Renal pelvis (tissue), 4 donors: ENCODE measurements around the gene ACP2. TPM values are rescaled to one million over a fixed set of nuclear protein-coding genes. Genes with fewer than 3 reads are reported as not detected.
"Not testable (repeated sequence)": the region's sequence is repeated elsewhere in the genome, so short reads cannot be mapped to it uniquely, and the experiment has no call there.

ENCODE experiments used
- DNase-seq: peaks from one replicate; pipeline ENCODE4 v3.0.0-alpha.2; 2013
- polyA plus RNA-seq, 3 donors: library from polyadenylated mRNA; unstranded; fragments of 120-200 nt; gene quantifications; one replicate each; pipeline ENCODE4 v1.2.1, GENCODE V29; 2013; ENCODE audit not compliant: insufficient read length in 3 of 3

Gene ACP2
- polyA plus RNA-seq, 3 donors = 54.4 to 61.0 (median 59.4) TPM

DNA sequence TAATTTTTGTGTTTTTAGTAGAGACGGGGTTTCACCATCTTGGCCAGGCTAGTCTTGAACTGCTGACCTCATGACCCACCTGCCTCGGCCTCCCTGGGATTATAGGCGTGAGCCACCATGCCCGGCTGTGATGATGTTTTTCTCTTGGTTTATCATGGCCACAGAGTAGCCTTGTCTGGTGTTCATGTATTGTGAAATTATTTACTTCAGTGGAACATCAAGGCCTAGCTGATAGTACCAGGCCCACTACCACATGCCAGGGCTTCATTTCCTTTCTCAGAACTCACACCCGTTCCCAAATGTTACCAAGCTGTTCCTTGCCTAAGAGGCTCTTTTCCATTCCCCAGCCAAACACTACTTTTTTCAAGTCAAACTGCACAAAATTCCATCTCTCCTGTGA lies 40.0 kb downstream of the ACP2 start:
- no peak for DNase-seq

GRCh38 chr11:47208008-47208552 lies 40.5 kb downstream of the ACP2 start:
- DNase-seq = not testable (repeated sequence)

DNA sequence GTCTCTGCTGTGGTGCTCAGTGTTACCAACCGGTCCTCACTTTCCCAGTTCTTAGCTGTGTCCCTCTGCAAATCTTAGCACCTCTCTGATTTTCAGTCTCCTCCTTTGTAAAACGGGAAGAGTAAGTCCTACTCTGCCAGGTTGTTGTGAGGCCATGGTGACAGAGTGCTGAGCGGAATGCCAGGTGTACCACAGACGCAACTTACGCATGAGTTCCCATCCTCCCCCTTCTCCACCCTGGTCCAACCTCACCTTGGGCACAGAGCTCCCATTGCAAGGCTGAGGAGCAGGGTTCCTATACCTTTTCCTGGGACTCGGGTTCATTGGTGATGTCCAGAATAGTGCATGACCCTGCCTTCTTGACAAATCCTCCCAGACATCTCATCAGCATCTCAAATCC lies 41.2 kb downstream of the ACP2 start:
- DNase-seq = no peak

- DNase-seq = not testable (repeated sequence)
Observed at GRCh38 chr11:47206577-47206976, 42.0 kb downstream of the ACP2 start.

- DNase-seq = no peak
Observed at GRCh38 chr11:47204637-47204989, 44.0 kb downstream of the ACP2 start.

- no peak for DNase-seq
Observed at GRCh38 chr11:47202576-47202975, 46.0 kb downstream of the ACP2 start.

DNA sequence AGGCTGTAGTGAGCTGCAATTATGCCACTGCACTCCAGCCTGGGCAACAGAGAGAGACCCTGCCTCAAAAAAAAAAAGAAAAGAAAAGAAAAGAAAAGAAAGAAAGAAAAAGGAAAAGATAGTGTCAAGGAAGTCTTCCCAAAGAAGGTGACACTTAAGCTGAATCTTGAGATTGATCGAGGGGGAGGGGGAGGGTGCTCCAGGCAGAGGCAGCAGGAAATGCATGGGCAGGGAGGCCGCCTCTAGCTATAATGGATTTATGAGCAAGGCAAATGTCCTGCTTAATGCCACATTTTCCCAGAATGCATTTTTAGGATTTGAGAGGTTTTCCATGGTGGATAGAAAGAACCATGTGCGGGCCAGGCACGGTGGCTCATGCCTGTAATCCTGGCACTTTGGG lies 47.6 kb downstream of the ACP2 start:
- DNase-seq = no peak

DNA sequence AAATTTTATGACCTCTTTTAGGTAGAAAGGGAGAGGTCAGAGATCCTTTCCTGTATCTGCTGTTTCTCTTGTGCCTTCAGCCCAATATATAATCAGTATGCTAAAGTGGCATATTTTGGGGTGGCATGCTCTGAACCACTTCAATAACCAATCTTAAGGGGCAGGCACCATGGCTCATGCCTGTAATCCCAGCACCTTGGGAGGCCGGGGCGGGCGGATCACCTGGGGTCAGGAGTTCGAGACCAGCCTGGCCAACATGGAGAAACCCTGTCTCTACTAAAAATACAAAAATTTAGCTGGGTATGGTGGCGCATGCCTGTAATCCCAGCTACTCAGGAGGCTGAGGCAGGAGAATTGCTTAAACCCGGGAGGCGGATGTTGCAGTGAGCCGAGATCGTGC lies 50.5 kb downstream of the ACP2 start:
- not testable (repeated sequence) for DNase-seq

DNA sequence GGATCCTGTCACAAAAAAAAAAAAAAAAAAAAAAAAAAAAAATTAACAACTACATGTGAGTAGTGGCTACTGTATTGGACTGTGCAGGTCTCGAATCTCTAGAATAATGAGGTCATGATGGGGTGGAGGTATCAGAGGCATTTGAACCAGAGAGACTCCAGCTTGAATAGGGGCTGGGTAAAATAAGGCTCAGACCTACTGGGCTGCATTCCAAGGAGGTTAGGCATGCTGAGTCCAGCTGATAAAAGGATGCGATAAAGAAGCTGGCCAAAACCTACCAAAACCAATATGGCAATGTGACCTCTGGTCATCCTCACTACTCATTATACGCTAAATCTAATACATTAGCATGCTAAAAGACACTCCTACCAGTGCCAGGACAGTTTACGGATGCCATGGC lies 56.5 kb downstream of the ACP2 start:
- no peak for DNase-seq

- not testable (repeated sequence) for DNase-seq
Observed at GRCh38 chr11:47191137-47191536, 57.5 kb downstream of the ACP2 start.

Other genes starting within 250 kb of the ACP2 start
- 10 to 100 TPM; 83.2 to 96.1 (median 92.3) TPM for gene ARFGAP2, start 71.9 kb downstream of the ACP2 start, polyA plus RNA-seq
- 10 to 100 TPM; 36.9 to 44.9 (median 44.6) TPM for gene PACSIN3, start 62.4 kb downstream of the ACP2 start, polyA plus RNA-seq
- 10 to 100 TPM; 22.6 to 27.8 (median 25.5) TPM for gene DDB2, start 33.8 kb downstream of the ACP2 start, polyA plus RNA-seq
- 10 to 100 TPM; 46.7 to 56.2 (median 46.9) TPM for gene NR1H3, start 9.2 kb upstream of the ACP2 start, polyA plus RNA-seq
- gene MADD, start 21.3 kb upstream of the ACP2 start, polyA plus RNA-seq = 10 to 100 TPM; 46.6 to 57.8 (median 54.0) TPM
- gene MYBPC3, start 103.9 kb upstream of the ACP2 start, polyA plus RNA-seq = under 1 TPM; 0.07 to 0.14 (median 0.10) TPM
- gene SPI1, start 129.7 kb upstream of the ACP2 start, polyA plus RNA-seq = 1 to 10 TPM; 3.7 to 5.7 (median 4.6) TPM
- gene SLC39A13, start 159.8 kb upstream of the ACP2 start, polyA plus RNA-seq = 10 to 100 TPM; 58.4 to 71.9 (median 64.3) TPM
- gene PSMC3, start 177.6 kb upstream of the ACP2 start, polyA plus RNA-seq = 100 to 1,000 TPM; 137 to 154 (median 143) TPM
- under 1 TPM; 0.23 to 0.52 (median 0.49) TPM for gene RAPSN, start 200.3 kb upstream of the ACP2 start, polyA plus RNA-seq